Lower lobe of right lung (tissue), 2 donors: ENCODE measurements around the gene SLC16A5. TPM values are rescaled to one million over a fixed set of nuclear protein-coding genes. Genes with fewer than 3 reads are reported as not detected.

ENCODE experiments used
- ATAC-seq, 2 donors: fragments of 200-7000 bp; cut with Tn5 transposase; one replicate each; pipeline ENCODE4 v1.9.1; 2020 to 2022; ENCODE audit warnings: mild to moderate bottlenecking in 2 of 2, moderate library complexity in 2 of 2
- DNase-seq: peaks from one replicate; pipeline ENCODE4 v3.0.0-alpha.2; 2020
- H3K27ac ChIP-seq: fragments of 200-600 bp; one replicate; pipeline ENCODE4 v1.8.0; 2022
- H3K27me3 ChIP-seq: fragments of 200-600 bp; one replicate; pipeline ENCODE4 v1.8.0; 2022; ENCODE audit warnings: low read depth
- H3K36me3 ChIP-seq: fragments of 200-600 bp; one replicate; pipeline ENCODE4 v1.8.0; 2022; ENCODE audit warnings: mild to moderate bottlenecking
- H3K4me1 ChIP-seq: fragments of 200-600 bp; one replicate; pipeline ENCODE4 v1.8.0; 2022
- H3K4me3 ChIP-seq: fragments of 200-600 bp; one replicate; pipeline ENCODE4 v1.8.0; 2022; ENCODE audit warnings: mild to moderate bottlenecking
- H3K9me3 ChIP-seq: fragments of 200-600 bp; one replicate; pipeline ENCODE4 v1.8.0; 2022
- intact Hi-C: fragments of 100-400 bp; cut with DNase I; formaldehyde crosslinking; loops from one replicate; pipeline ENCODE4 v1.11.0; 2022
- total RNA-seq: library from RNA; stranded (reverse); fragmentation: NEBNext Ultra II Directional; extraction: Animal tissue kit (Norgen Biotek cat#: 25700); gene quantifications from one replicate; pipeline ENCODE4 v1.2.1, GENCODE V29; 2021
- TF ChIP-seq, protein P1 (sequence below): fragments of 200-600 bp; IDR thresholded peaks from one replicate; pipeline ENCODE4 v1.8.0; 2022; ENCODE audit warnings: antibody characterized with exemption, mild to moderate bottlenecking
- donor health status: DM: no; HTN: yes; CAD: no; lungs with severe emphysema.

SLC16A5 gene
- total RNA-seq, 1 donor from 2014 or later, result 32.3 TPM

DNA sequence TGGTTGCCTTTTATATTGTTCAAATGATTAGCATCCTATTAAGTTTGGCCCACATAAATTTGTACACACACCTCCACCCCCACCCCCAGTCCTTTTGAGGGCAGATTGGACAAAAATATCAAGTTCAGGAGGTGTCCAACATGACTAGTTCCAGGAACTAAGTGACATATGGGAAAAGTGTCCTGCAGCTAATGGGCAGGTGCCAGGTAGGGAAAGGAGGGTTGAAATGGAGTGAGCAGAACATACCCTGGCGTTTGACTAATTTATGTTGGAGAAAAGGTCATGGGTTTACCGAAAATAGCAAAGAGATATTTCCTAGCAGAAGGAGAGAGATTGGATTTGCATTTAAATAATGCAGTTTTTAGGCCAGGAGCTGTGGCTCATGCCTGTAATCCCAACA is 35.8 kb upstream of the SLC16A5 start:
- H3K4me3 ChIP-seq, result no peak overlapping the region
- H3K36me3 ChIP-seq, result peaks cover 72% of the 10 kb centered on the region
- no peaks in the 10 kb centered on the region for H3K9me3 ChIP-seq
- no peak for ATAC-seq
- H3K27ac ChIP-seq, result no peak overlapping the region
- TF ChIP-seq, protein P1, sequence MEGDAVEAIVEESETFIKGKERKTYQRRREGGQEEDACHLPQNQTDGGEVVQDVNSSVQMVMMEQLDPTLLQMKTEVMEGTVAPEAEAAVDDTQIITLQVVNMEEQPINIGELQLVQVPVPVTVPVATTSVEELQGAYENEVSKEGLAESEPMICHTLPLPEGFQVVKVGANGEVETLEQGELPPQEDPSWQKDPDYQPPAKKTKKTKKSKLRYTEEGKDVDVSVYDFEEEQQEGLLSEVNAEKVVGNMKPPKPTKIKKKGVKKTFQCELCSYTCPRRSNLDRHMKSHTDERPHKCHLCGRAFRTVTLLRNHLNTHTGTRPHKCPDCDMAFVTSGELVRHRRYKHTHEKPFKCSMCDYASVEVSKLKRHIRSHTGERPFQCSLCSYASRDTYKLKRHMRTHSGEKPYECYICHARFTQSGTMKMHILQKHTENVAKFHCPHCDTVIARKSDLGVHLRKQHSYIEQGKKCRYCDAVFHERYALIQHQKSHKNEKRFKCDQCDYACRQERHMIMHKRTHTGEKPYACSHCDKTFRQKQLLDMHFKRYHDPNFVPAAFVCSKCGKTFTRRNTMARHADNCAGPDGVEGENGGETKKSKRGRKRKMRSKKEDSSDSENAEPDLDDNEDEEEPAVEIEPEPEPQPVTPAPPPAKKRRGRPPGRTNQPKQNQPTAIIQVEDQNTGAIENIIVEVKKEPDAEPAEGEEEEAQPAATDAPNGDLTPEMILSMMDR, result no peak
- intact Hi-C loops, result no loop called here
- no peaks in the 10 kb centered on the region for H3K27me3 ChIP-seq
- DNase-seq, result no peak
- peaks cover 15% of the 10 kb centered on the region for H3K4me1 ChIP-seq

DNA sequence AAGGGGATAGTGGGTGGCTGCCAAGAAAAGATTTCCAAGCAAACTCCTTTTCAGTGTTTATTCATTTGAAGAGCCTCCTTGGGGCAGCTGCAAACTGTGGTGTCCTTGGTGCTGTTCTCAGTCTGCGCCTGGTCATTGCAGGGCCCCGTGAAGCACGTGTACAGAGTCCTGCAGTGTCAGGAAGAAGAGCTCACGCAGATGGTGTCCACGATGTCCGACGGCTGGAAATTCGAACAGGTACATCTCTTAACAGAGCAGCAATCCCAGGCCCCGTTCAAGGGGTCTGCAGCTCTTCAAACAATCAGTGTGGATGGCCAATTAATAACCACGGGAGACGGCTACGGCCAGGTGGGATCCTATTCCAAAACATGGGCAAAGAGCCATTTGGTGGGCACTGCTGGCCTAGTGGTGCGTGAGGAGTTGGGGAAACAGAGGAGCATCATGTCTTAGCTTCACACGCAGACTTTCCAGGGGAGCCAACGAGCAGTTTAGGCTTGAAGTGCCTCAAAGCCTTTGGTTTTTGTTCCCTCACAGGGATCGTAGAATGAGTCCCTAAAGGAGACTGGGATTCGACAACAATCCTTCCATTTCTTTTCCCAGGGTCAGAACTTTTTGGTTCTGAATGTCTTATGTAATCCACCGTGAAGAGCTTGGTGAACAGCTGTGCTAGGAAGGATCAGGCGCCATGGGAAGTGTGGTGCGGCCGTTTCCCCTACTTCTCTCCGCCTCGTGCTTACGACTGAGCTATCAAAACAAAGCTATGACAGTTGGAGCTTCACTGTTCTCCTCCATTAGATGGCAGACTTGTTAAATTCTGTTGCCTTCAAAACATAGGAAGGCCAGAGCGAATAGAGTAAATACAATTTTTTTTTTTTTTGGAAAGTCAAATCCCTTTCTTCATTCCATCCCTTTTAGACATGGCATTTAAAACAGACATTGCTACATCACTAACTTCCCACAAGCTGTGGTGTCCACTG is 28.1 kb upstream of the SLC16A5 start:
- H3K27ac ChIP-seq, result peak overlapping the region; percentile 64
- peaks cover 84% of the 10 kb centered on the region for H3K36me3 ChIP-seq
- ATAC-seq (peak; percentile 77), DNase-seq (no peak)
- no peaks in the 10 kb centered on the region for H3K27me3 ChIP-seq
- TF ChIP-seq, protein P1, result peak; percentile 45
- intact Hi-C loops, result no loop called here
- H3K4me1 ChIP-seq, result peaks cover 14% of the 10 kb centered on the region
- no peak overlapping the region for H3K4me3 ChIP-seq
- no peaks in the 10 kb centered on the region for H3K9me3 ChIP-seq

DNA sequence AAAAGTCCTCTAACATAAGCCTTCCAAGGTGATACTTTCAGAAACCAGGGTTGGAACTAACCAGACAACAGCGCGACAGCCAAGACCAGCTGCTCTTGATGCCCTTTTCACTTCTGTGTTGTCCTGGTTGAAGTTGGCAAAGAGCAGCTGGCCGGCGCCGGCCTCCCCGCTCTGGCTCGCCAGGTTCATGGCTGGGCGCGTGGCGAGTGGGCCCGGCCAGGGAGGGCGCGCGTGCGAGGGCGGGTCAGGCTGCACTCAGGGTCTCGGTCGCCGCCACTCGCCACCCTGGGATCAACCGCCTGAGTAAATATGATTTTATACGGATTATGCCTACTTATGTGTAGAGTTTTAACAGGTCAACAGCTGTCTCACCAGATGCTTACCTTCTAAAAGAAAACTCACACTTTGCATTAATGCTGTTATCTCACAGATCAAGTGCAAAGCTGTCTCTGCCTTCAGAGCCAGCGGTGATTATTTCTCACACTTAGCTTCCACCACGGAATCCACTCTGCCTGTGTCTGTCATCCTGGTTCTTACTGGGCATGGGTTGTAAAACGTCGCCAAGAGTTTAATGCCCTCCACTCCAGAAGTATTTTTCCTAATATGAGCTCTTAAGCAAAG is 27.2 kb upstream of the SLC16A5 start:
- Histone ChIP-seq H3K4me1 (peaks cover 14% of the 10 kb centered on the region), H3K27ac (no peak overlapping the region), H3K4me3 (no peak overlapping the region), H3K36me3 (peaks cover 82% of the 10 kb centered on the region), H3K9me3 (no peaks in the 10 kb centered on the region), H3K27me3 (no peaks in the 10 kb centered on the region)
- TF ChIP-seq, protein P1, result no peak
- DNase-seq (no peak), ATAC-seq (no peak)
- intact Hi-C loops, result no loop called here

DNA sequence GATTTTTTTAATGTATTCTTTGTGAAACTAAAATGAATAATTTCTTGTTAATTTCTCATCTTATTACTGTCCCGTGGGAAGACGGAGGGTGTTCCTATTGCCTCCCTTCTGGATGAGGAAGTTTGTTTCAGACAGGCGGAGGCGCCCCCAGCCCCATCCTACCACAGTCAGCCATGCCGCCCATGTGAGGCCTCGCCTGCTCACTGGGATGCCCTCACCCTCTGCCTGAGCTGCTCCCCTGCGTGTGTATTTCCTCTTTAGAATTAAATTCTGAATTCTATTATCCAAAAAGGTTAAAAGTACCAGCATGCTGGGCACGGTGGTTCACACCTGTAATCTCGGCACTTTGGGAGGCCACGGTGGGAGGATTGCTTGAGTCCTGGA is 26.7 kb upstream of the SLC16A5 start:
- TF ChIP-seq, protein P1, result no peak
- no peak overlapping the region for H3K27ac ChIP-seq
- intact Hi-C loops, result no loop called here
- H3K9me3 ChIP-seq, result no peaks in the 10 kb centered on the region
- peaks cover 14% of the 10 kb centered on the region for H3K4me1 ChIP-seq
- no peak overlapping the region for H3K4me3 ChIP-seq
- no peak for ATAC-seq
- DNase-seq, result no peak
- H3K36me3 ChIP-seq, result peaks cover 79% of the 10 kb centered on the region
- no peaks in the 10 kb centered on the region for H3K27me3 ChIP-seq

DNA sequence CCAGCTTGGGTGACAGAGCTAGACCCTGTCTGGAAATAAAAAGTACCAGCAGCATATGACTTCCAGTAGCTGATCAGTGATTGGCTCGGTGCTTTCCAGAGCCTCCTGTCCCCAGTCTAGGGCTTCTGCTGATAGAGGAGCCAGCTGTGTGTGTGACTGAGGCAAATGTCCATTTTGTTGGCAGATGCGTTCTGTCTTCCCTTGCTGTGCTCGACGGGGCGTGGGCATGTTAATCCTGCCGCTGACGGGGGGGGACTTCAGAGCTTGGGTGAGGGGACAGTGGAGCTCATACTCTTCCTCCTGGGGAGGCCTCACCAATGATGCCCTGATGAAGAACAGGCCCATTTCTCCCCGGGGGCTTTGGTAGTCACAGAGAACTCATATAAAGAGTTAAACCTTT is 26.1 kb upstream of the SLC16A5 start:
- peaks cover 73% of the 10 kb centered on the region for H3K36me3 ChIP-seq
- no peak overlapping the region for H3K4me3 ChIP-seq
- DNase-seq (no peak), ATAC-seq (no peak)
- H3K4me1 ChIP-seq, result peaks cover 14% of the 10 kb centered on the region
- TF ChIP-seq, protein P1, result no peak
- no peak overlapping the region for H3K27ac ChIP-seq
- H3K9me3 ChIP-seq, result no peaks in the 10 kb centered on the region
- H3K27me3 ChIP-seq, result no peaks in the 10 kb centered on the region
- intact Hi-C loops, result no loop called here
